GM21528 (cell line): ENCODE results near the gene DPH1.

Experiments
- ATAC-seq: cut with Tn5 transposase; IDR thresholded peaks from one replicate; pipeline ENCODE4 v1.9.1; 2021; ENCODE audit warnings: mild to moderate bottlenecking, moderate library complexity; ENCODE audit not compliant: unreplicated experiment, low FRiP score

Gene DPH1

GRCh38 chr17:2059547-2060384 lies 29.8 kb downstream of the DPH1 start:
- ATAC-seq, result no peak

GRCh38 chr17:2060385-2060658 lies 30.4 kb downstream of the DPH1 start:
- no peak for ATAC-seq

GRCh38 chr17:2060681-2061440 lies 30.9 kb downstream of the DPH1 start:
- ATAC-seq, result no peak

- no peak for ATAC-seq
Measured at GRCh38 chr17:2061441-2061958, 31.5 kb downstream of the DPH1 start.

GRCh38 chr17:2062571-2063183 lies 32.7 kb downstream of the DPH1 start:
- no peak for ATAC-seq

- no peak for ATAC-seq
Measured at GRCh38 chr17:2063261-2064146, 33.6 kb downstream of the DPH1 start.

- no peak for ATAC-seq
Measured at GRCh38 chr17:2064147-2064489, 34.2 kb downstream of the DPH1 start.

GRCh38 chr17:2064520-2064971 lies 34.6 kb downstream of the DPH1 start:
- no peak for ATAC-seq

GRCh38 chr17:2064980-2065785 lies 35.2 kb downstream of the DPH1 start:
- no peak for ATAC-seq

GRCh38 chr17:2065949-2066400 lies 36.0 kb downstream of the DPH1 start:
- ATAC-seq, result no peak

GRCh38 chr17:2067048-2067561 lies 37.2 kb downstream of the DPH1 start:
- ATAC-seq, result no peak

- no peak for ATAC-seq
Measured at GRCh38 chr17:2067608-2068024, 37.7 kb downstream of the DPH1 start.

GRCh38 chr17:2068031-2068518 lies 38.1 kb downstream of the DPH1 start:
- no peak for ATAC-seq

- ATAC-seq, result no peak
Measured at GRCh38 chr17:2068519-2069051, 38.6 kb downstream of the DPH1 start.

- ATAC-seq, result peak; percentile 63
Measured at GRCh38 chr17:2070241-2071023, 40.5 kb downstream of the DPH1 start.

- ATAC-seq, result no peak
Measured at GRCh38 chr17:2071024-2071385, 41.1 kb downstream of the DPH1 start.

GRCh38 chr17:2071455-2072281 lies 41.7 kb downstream of the DPH1 start:
- no peak for ATAC-seq
